K562 (cell line): ENCODE measurements around the gene RPTOR.

ENCODE experiments used
- CTCF ChIP-seq, 3 experiments: IDR thresholded peaks in 2 of 3; conservative IDR thresholded peaks in 1 of 3; 2 replicates each; pipeline ENCODE4 v1.5.1; 2011 to 2012; ENCODE audit warnings: low read length in 3 of 3, mild to moderate bottlenecking in 3 of 3, control low read depth in 2 of 3, improper control_type of control experiment in 1 of 3, inconsistent platforms in 1 of 3, low read depth in 1 of 3, mixed read lengths in 1 of 3, moderate library complexity in 1 of 3; ENCODE audit not compliant: insufficient read depth in 2 of 3
- EZH2 ChIP-seq: IDR thresholded peaks from 2 replicates; pipeline ENCODE4 v1.6.1; 2012; ENCODE audit warnings: low read depth, mild to moderate bottlenecking, inconsistent platforms, low read length, borderline replicate concordance
- POLR2A ChIP-seq: fragments of 450-650 bp; conservative IDR thresholded peaks from 2 replicates; pipeline ENCODE4 v1.6.1; 2016
- RBM15 ChIP-seq: fragments of 200-400 bp; formaldehyde crosslinking; IDR thresholded peaks from 2 replicates; pipeline ENCODE4 v1.6.1; 2018; ENCODE audit warnings: mild to moderate bottlenecking, low read length, moderate library complexity; ENCODE audit not compliant: insufficient read depth
- RFX5 ChIP-seq: IDR thresholded peaks from 2 replicates; pipeline ENCODE4 v1.6.1; 2011; ENCODE audit warnings: low read depth, mild to moderate bottlenecking, improper control_type of control experiment, low read length
- SFPQ ChIP-seq: fragments of 200-400 bp; formaldehyde crosslinking; IDR thresholded peaks from 2 replicates; pipeline ENCODE4 v1.6.1; 2017; ENCODE audit warnings: mild to moderate bottlenecking, low read depth, low read length, moderate library complexity
- ZNF316 ChIP-seq: fragments of 450-650 bp; IDR thresholded peaks from 2 replicates; pipeline ENCODE4 v1.6.1; 2016

GRCh38 chr17:80625627-80626026, 81.0 kb downstream of the RPTOR start:
- TF ChIP-seq ZNF316 (no peak), CTCF (IDR thresholded peaks at IDR 0.05 in 2 of 3, conservative IDR thresholded peaks at IDR 0.05 in 1 of 3; ENCODE audit: insufficient read depth in 2 of 3, low read depth in 1 of 3, low read length in 3 of 3) (no peak), RBM15 (no peak), SFPQ (no peak), POLR2A (no peak), EZH2 (no peak), RFX5 (no peak)
